IMR-90 (cell line): ENCODE results near the gene MIEF2. TPM values are rescaled to one million over a fixed set of nuclear protein-coding genes. Genes with fewer than 3 reads are reported as not detected.

Experiments used
- ATAC-seq: fragments of 200-7000 bp; cut with Tn5 transposase; 2 replicates; pipeline ENCODE4 v1.9.1; 2020; ENCODE audit warnings: low read depth, mild to moderate bottlenecking, moderate library complexity
- BruUV-seq: library from RNA; stranded (reverse); fragments of 400-500 nt; replicated peaks from 2 replicates; lab custom pipeline; 2021; lab: Mats Ljungman, UMichigan
- CTCF ChIA-PET: fragments of 300-600 bp; formaldehyde crosslinking; extraction: SDS; loops from one replicate; lab custom pipeline; 2021; ENCODE audit warnings: antibody characterized with exemption; lab: Yijun Ruan, JAX
- POLR2A ChIA-PET: fragments of 300-600 bp; sonication (Branson Sonifier 250); formaldehyde crosslinking; loops from one replicate; lab custom pipeline; 2022; ENCODE audit warnings: antibody characterized with exemption; ENCODE audit not compliant: unreplicated experiment; lab: Charles Lee
- DNase-seq: peaks from one replicate; pipeline ENCODE4 v3.0.0; 2013
- H2AFZ ChIP-seq: replicated peaks from 2 replicates; pipeline ENCODE3; 2013; ENCODE audit warnings: low read length, mild to moderate bottlenecking; ENCODE audit not compliant: poor library complexity
- H2AK5ac ChIP-seq: 2 replicates; pipeline ENCODE4 v1.6.1; 2013; ENCODE audit warnings: low read depth, low read length, inconsistent platforms
- H2AK9ac ChIP-seq: replicated peaks from 2 replicates; pipeline ENCODE3; 2013; ENCODE audit warnings: mild to moderate bottlenecking, low read depth, low read length, moderate library complexity; ENCODE audit not compliant: poor library complexity
- H2BK120ac ChIP-seq: 2 replicates; pipeline ENCODE4 v1.6.1; 2013; ENCODE audit warnings: low read depth, low read length, inconsistent platforms
- H2BK15ac ChIP-seq: 3 replicates; pipeline ENCODE4 v1.6.1; 2013; ENCODE audit warnings: low read depth, low read length, inconsistent platforms
- H2BK20ac ChIP-seq: 2 replicates; pipeline ENCODE4 v1.6.1; 2013; ENCODE audit warnings: low read depth, mild to moderate bottlenecking, inconsistent platforms, low read length, moderate library complexity
- H2BK5ac ChIP-seq: 2 replicates; pipeline ENCODE4 v1.6.1; 2013; ENCODE audit warnings: mild to moderate bottlenecking, low read depth, low read length, inconsistent platforms; ENCODE audit not compliant: poor library complexity, severe bottlenecking
- H3K14ac ChIP-seq: replicated peaks from 2 replicates; pipeline ENCODE4 v1.6.1; 2013; ENCODE audit warnings: low read depth, low read length, inconsistent platforms
- H3K18ac ChIP-seq: 2 replicates; pipeline ENCODE4 v1.6.1; 2013; ENCODE audit warnings: low read depth, low read length, control low read depth
- H3K23ac ChIP-seq: 2 replicates; pipeline ENCODE4 v1.6.1; 2013; ENCODE audit warnings: low read depth, low read length, inconsistent platforms
- H3K27ac ChIP-seq: 2 replicates; pipeline ENCODE4 v1.5.1; 2013; ENCODE audit warnings: mild to moderate bottlenecking, control low read depth, low read length; ENCODE audit not compliant: insufficient read depth
- H3K27me3 ChIP-seq: 2 replicates; pipeline ENCODE4 v1.6.1; 2013; ENCODE audit warnings: low read length; ENCODE audit not compliant: control insufficient read depth, insufficient read depth
- H3K36me3 ChIP-seq: 2 replicates; pipeline ENCODE4 v1.6.1; 2013; ENCODE audit warnings: low read length, mixed read lengths; ENCODE audit not compliant: control insufficient read depth, insufficient read depth
- H3K4ac ChIP-seq: 2 replicates; pipeline ENCODE4 v1.6.1; 2013; ENCODE audit warnings: low read depth, low read length, inconsistent platforms
- H3K4me1 ChIP-seq: 2 replicates; pipeline ENCODE4 v1.6.1; 2013; ENCODE audit warnings: low read length, mixed read lengths; ENCODE audit not compliant: control insufficient read depth, insufficient read depth
- H3K4me2 ChIP-seq: 2 replicates; pipeline ENCODE4 v1.6.1; 2013; ENCODE audit warnings: low read depth, mild to moderate bottlenecking, control low read depth, low read length, moderate library complexity
- H3K4me3 ChIP-seq: 2 replicates; pipeline ENCODE4 v1.5.1; 2013; ENCODE audit warnings: low read depth, mild to moderate bottlenecking, control low read depth, low read length, moderate library complexity; ENCODE audit not compliant: insufficient read depth
- H3K56ac ChIP-seq: 2 replicates; pipeline ENCODE4 v1.6.1; 2013; ENCODE audit warnings: low read length, inconsistent platforms; ENCODE audit not compliant: insufficient read depth; ENCODE audit errors: extremely low read depth
- H3K79me1 ChIP-seq, 2 experiments: 2 replicates each; pipeline ENCODE4 v1.6.1; 2013; ENCODE audit warnings: low read length in 2 of 2, inconsistent platforms in 1 of 2, low read depth in 1 of 2
- H3K9ac ChIP-seq: 2 replicates; pipeline ENCODE4 v1.6.1; 2013; ENCODE audit warnings: low read depth, low read length, control low read depth
- H3K9me1 ChIP-seq: 2 replicates; pipeline ENCODE4 v1.6.1; 2013; ENCODE audit warnings: low read length, inconsistent platforms; ENCODE audit not compliant: insufficient read depth
- H3K9me3 ChIP-seq: 2 replicates; pipeline ENCODE4 v1.6.1; 2013; ENCODE audit warnings: low read length; ENCODE audit not compliant: control insufficient read depth, insufficient read depth
- H4K20me1 ChIP-seq: 2 replicates; pipeline ENCODE4 v1.6.1; 2013; ENCODE audit warnings: low read length, inconsistent platforms; ENCODE audit not compliant: insufficient read depth
- H4K5ac ChIP-seq: 2 replicates; pipeline ENCODE4 v1.6.1; 2013; ENCODE audit warnings: mild to moderate bottlenecking, low read depth, low read length, control low read depth
- H4K8ac ChIP-seq, 2 experiments: 2 replicates each; pipeline ENCODE4 v1.6.1; 2013; ENCODE audit warnings: low read depth in 2 of 2, low read length in 2 of 2, control low read depth in 1 of 2, inconsistent platforms in 1 of 2
- H4K91ac ChIP-seq: 2 replicates; pipeline ENCODE4 v1.6.1; 2013; ENCODE audit warnings: low read depth, low read length, inconsistent platforms; ENCODE audit not compliant: insufficient read depth
- BHLHE40 ChIP-seq: fragments of 150-350 bp; IDR thresholded peaks from 2 replicates; pipeline ENCODE4 v1.6.1; 2016; ENCODE audit warnings: mild to moderate bottlenecking, low read depth, low read length
- CEBPB ChIP-seq: IDR thresholded peaks from 2 replicates; pipeline ENCODE4 v1.6.1; 2012; ENCODE audit warnings: low read depth, low read length, improper control_type of control experiment
- CTCF ChIP-seq: conservative IDR thresholded peaks from 2 replicates; pipeline ENCODE4 v1.5.1; 2012; ENCODE audit warnings: mild to moderate bottlenecking, low read depth, low read length, improper control_type of control experiment
- MAFK ChIP-seq: IDR thresholded peaks from 2 replicates; pipeline ENCODE4 v1.6.1; 2012; ENCODE audit warnings: low read depth, low read length, improper control_type of control experiment
- MXI1 ChIP-seq: IDR thresholded peaks from 2 replicates; pipeline ENCODE4 v1.6.1; 2012; ENCODE audit warnings: low read depth, mild to moderate bottlenecking, low read length, moderate library complexity, borderline replicate concordance
- NFE2L2 ChIP-seq: fragments of 150-350 bp; IDR thresholded peaks from 2 replicates; pipeline ENCODE4 v1.6.1; 2016; ENCODE audit warnings: low read depth, mild to moderate bottlenecking, low read length
- RAD21 ChIP-seq: IDR thresholded peaks from 2 replicates; pipeline ENCODE4 v1.6.1; 2012; ENCODE audit warnings: low read length, improper control_type of control experiment
- RCOR1 ChIP-seq: IDR thresholded peaks from 2 replicates; pipeline ENCODE4 v1.6.1; 2012; ENCODE audit warnings: mild to moderate bottlenecking, low read length, improper control_type of control experiment; ENCODE audit not compliant: insufficient replicate concordance
- SMC3 ChIP-seq: fragments of 150-350 bp; IDR thresholded peaks from 2 replicates; pipeline ENCODE4 v1.6.1; 2016; ENCODE audit warnings: low read depth, mild to moderate bottlenecking, antibody characterized with exemption, low read length, moderate library complexity
- WGBS, 2 experiments: methylation state at CpG; one replicate each; pipeline versions ENCODE4 v1.1.5 to v1.1.7; 2013; ENCODE audit warnings: missing lambda C conversion rate in 2 of 2; ENCODE audit not compliant: insufficient read length in 1 of 2; ENCODE audit errors: extremely low coverage in 2 of 2; 5-methylcytosine and 5-hydroxymethylcytosine counted together
- dilution Hi-C: fragments of 300-500 bp; cut with HindIII; formaldehyde crosslinking; loops from one replicate; pipeline ENCODE4 v1.14.3; 2018; ENCODE audit warnings: low sequenced_read_pairs; ENCODE audit not compliant: unreplicated experiment
- in situ Hi-C: fragments of 300-500 bp; cut with MboI; formaldehyde crosslinking; loops from 3 replicates; pipeline ENCODE4 v1.14.3; 2019; ENCODE audit warnings: low sequenced_read_pairs, inconsistent platforms, mixed read lengths
- intact Hi-C: fragments of 100-400 bp; cut with micrococcal nuclease; formaldehyde crosslinking; loops from 2 replicates; pipeline ENCODE4 v1.10.0; 2022
- polyA plus RNA-seq, 3 experiments: library from polyadenylated mRNA; depleted of rRNA; stranded (reverse); fragments of >200 nt; gene quantifications; 2 replicates each; pipeline ENCODE4 v1.2.3, GENCODE V29; 2012; ENCODE audit warnings: low replicate concordance in 1 of 3
- total RNA-seq: library from RNA; depleted of rRNA; stranded (reverse); fragments of >200 nt; gene quantifications from 2 replicates; pipeline ENCODE4 v1.2.3, GENCODE V29; 2012

Gene MIEF2
- total and polyA plus RNA-seq, 2 of the 4 experiments (the other 2 are of a cell fraction): 9.1 to 26.6 TPM

DNA sequence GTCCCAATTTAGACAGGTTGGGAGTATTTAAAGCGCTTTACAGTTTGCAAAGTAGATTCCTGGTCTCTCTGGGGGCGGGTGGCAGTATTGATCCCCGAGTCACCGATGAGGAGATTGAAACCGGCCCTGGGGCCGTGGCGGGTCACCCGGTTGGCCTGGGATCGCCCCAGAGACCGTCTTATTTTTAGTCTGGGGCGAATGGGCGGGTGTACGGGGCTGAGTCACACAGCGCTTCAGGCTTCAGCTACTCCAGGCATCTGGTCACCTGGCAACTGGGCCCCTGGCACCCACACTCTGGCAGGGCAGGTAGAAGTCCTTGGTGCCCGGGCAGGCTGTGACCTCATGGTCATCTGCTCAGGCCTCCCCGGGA lies 669 bp downstream of the MIEF2 start (continued):
- no peak for TF ChIP-seq CTCF

DNA sequence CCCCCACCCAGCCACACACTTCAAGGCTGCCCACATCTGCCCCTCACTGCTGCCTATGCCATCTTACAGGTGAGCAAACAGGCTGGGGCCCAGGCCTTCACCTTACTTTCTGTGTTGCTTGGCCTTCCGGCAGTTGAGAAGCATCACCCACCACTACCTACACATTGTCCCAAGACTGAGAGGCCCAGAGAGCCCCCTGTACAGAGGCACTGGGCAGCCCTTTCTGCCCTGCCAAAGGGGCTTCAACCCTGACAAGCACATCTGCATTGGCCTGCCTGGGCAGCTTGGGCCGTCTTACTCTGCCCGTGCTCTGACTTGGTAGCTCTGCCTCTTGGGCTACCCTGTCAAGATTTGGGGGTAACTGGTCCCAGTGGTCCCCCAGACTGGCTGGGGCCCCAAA lies 1.2 kb downstream of the MIEF2 start:
- H3K79me1 ChIP-seq: peaks cover 17 to 63% of the 10 kb centered on the region in 2 experiments
- H2BK120ac ChIP-seq: no peak overlapping the region
- TF ChIP-seq BHLHE40 (no peak), SMC3 (no peak), RAD21 (no peak), MXI1 (no peak), MAFK (no peak), CEBPB (no peak), RCOR1 (no peak), CTCF (no peak), NFE2L2 (no peak)
- no TSS peak for BruUV-seq
- H2AK9ac ChIP-seq: peak overlapping the region; percentile 95
- peaks cover 19% of the 10 kb centered on the region for H3K4me1 ChIP-seq
- peak overlapping the region; percentile 86 for H3K23ac ChIP-seq
- H2AFZ ChIP-seq: peak overlapping the region; percentile 95
- H2BK15ac ChIP-seq: no peak overlapping the region
- H3K9ac ChIP-seq: peak overlapping the region; percentile 74
- no peak overlapping the region for H4K91ac ChIP-seq
- ChIA-PET CTCF (no interaction called here), POLR2A (no interaction called here)
- intact Hi-C loops (no loop called here), in situ Hi-C loops (no loop called here), dilution Hi-C loops (no loop called here)
- no peaks in the 10 kb centered on the region for H3K9me3 ChIP-seq
- H3K4ac ChIP-seq: peak overlapping the region; percentile 76
- peak overlapping the region; percentile 59; the same call in 1 of the 2 replicates for H2AK5ac ChIP-seq
- H2BK5ac ChIP-seq: peak overlapping the region; percentile 77
- H4K5ac ChIP-seq: no peak overlapping the region
- H3K4me3 ChIP-seq: peak overlapping the region; percentile 75
- H4K8ac ChIP-seq: peak overlapping the region in 1 of 2 experiments; percentile 23; a peak in 1 of 4 replicates
- no peak overlapping the region for H3K18ac ChIP-seq
- H4K20me1 ChIP-seq: peaks cover 14% of the 10 kb centered on the region
- H3K27ac ChIP-seq: peak overlapping the region; percentile 71
- peak overlapping the region; percentile 93 for H3K4me2 ChIP-seq
- 0 out of 2 replicates have a peak overlapping the region, but pooled peaks have one; percentile 7 for H3K14ac ChIP-seq
- ATAC-seq: no peak
- no peaks in the 10 kb centered on the region for H3K27me3 ChIP-seq
- peaks cover 14% of the 10 kb centered on the region; the same call in 1 of the 2 replicates for H3K9me1 ChIP-seq
- no peak for DNase-seq
- H2BK20ac ChIP-seq: no peak overlapping the region
- peaks cover 26% of the 10 kb centered on the region for H3K36me3 ChIP-seq
- no peak overlapping the region for H3K56ac ChIP-seq
- WGBS, 2 experiments: 90% methylated on average over 2 of the region's 3 CpGs; no CpG with 5 or more reads in 1 of the 2 experiments
